ENCODE results near the gene ATP5F1B.

Gene ATP5F1B

DNA sequence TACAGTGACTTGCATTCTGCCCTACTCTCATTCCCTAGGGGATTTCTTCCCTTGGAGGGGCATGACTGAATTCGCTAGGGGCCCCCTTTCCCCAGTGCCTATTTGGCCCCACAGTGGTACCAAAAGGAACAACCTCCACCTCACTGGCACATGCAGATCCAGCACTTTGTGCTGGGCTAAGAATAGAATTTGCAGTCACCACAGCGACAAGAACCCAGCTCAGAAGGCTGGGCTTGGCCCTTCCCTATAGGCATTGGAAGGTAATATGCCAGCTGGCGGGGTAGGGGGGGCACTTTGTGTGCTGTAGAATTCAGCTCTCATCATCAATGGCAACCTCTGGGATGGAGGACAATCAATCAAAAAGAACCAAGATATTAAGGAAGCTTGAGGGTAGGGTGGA lies 29.5 kb downstream of the ATP5F1B start:
- no peak for DNase-seq

DNA sequence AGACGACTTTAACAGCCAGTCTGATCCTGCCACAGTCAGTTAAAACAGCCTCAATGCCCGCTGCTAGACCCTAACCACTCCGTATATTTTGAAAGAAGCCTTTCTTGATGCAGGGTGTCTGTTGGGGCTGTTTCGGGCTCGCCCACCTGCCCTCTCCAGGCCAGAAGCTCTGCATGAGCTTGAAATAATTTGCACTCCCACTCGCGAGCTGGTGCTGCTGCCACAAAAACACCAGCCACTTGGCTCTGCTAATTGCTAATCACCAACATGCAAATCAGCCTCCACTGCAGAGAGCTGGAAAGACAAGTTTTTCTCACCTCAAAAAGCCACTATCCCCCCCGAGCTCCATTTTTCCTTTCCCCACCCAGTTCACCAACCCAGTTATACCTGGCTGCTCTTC lies 31.2 kb downstream of the ATP5F1B start:
- DNase-seq: no peak

DNA sequence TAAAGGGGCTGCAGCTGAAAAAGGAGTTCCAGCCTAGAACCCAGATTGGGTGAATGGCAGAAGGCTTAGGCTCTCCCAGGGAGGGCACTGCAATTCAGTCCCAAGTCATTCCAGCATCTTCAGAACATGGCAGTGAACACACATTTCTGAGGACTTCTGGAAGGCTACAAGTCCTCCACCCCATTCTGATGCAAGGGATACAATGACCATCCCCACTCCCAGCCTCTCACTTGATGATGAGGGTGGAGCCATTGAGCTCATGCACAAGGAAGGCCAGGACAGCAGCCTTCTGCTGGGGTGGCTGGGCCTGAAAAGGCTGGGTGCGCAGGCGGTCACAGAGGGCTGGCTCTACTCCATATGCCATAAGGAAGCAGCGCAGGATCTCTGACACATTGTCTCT lies 41.4 kb downstream of the ATP5F1B start:
- no peak for DNase-seq

DNA sequence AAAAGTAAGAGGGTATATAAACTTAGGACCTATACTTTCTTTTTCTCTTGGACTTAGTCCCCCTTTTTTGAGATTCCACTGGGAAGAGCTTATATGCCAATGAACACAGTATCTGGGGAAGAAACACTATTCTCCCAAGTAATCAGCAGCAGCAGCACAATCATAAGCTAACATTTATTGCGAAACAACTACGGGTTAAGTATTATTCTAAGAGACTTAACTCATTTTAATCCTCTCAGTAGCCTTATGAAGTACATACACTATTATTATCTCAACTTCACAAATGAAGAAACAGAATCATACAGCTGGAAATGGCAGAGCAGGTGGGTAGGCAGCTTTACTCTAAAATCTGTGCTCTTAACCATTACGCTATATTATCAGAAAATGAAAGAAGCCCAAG lies 43.5 kb downstream of the ATP5F1B start:
- DNase-seq: no peak

DNA sequence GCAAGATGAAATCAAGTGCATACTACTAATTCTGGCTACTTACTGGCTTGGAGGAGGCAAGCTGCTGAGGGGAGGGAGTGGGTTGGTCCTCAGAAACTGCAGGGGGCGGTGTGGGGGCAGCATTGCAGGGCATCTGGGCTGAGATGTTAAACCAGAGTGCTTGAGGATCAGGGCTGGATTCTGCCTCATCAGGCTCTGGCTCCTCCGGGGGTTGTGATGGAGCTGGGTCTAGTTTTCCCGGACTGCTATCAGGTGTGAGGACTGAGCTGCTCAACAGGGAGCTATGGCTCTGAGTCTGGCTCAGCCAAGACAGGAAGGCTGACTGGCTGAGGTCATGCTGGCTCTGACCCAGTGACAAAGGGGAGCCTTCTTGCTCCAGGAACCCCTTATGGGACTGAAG lies 44.3 kb downstream of the ATP5F1B start:
- no peak for DNase-seq

DNA sequence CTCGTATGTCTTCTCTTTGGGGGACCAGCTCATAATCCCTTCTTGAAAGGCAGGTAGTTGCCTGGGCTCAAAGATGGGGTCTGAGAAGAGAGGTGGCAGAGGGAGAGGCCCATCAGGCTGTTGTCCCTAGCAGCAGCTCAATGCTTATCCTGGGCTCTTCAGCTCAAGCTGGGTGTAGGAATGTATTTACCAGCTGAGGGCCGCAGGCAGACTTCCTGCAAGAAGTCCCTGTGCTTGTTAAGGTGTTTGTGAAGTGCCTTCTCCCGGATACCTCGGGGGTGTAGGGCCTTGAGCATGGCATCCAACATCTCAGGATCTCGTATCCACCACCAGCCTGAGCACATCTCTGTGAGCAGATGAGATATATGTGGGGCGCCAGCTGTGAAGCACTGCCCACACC lies 45.0 kb downstream of the ATP5F1B start:
- no peak for DNase-seq

DNA sequence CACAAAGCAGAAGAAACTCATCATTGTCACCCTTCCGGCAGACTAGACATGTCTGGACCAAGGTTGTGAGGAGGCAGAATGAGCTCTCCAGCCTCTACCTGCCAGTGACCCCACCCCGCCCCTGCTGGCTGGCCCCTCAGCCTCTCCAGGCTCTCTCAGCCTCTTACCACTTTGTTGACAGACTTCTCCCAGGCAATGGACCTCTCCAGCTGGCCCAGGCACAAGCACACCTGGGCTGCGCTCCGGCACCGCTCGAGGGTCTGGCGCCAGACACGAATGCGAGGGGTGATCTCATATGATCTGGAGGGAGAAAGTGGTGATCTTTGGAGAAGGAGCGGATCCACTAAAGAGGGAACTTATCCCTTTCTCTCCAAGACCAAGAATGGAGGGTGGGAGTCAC lies 46.0 kb downstream of the ATP5F1B start:
- no peak for DNase-seq

DNA sequence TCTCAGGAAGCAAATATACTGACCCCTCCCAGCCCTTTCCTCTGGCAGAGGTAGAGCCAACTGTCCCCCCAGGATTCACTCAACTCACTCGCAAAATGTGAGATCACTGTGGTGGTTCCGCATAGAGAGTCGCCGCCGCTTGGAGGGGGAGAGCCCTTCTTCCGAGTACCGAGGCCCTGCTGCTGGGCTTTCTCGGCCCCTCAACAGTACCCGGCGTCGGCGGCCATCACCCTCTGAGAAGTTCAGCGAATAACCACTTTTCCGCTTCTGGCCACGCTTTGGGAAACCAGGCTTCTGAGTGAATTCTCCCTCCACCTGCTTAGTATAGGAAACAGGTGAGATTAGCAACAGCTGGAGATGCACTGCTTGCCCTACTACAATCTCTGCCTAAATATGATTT lies 46.7 kb downstream of the ATP5F1B start:
- DNase-seq: no peak

DNA sequence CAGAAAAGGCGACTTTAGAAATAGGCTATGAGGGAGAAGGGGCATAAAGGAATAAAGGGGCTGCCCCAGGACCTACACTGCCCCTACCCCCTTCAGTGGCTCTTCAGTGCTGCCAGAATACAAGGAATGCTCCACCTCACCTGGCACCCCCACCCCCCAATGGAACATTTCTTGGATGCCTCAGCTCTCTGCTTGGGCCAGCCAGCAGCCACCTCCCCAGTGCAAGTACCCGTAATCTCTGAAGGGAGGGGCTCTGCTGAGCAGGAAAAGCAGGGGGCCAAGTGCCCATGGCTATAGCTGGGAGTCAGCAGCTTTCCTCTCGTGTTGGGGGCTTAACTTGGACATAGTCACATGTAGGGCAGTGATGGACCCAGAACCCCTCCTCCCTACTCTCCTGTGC lies 49.0 kb downstream of the ATP5F1B start:
- no peak for DNase-seq

DNA sequence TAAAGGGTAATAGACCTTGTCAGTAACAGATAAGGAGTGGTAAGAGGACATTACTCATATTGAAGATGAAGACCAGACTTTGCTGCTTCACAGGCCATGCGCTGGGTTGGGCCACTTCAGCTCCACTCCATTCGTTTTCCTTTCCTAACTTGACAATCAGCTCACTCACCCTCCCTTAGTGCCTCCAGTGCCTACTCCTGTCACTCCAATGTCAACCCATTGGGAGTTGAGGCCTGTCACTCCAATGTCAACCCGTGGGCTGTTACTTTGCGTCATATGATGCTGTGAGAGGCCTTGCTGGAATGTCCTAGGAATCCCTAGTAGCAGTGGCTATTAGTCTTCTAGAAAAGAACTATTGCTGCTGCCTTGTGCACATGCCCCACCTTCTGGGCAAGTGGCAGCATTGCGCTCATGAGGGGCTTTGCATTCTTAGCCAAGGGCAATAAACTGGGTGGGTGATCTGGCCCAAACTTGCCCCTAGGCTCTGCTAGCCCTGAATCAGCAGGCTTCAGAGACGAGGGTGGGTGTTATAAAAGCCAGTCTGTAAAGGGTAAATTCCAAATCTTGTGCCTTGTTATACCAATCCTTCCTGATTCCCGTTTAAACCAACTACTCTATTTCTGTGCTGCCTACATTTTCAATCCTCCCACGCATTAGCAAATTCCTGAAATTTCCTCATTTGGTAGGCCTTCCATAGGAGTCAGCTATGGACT lies 51.7 kb downstream of the ATP5F1B start:
- peak; percentile 48 for DNase-seq

DNA sequence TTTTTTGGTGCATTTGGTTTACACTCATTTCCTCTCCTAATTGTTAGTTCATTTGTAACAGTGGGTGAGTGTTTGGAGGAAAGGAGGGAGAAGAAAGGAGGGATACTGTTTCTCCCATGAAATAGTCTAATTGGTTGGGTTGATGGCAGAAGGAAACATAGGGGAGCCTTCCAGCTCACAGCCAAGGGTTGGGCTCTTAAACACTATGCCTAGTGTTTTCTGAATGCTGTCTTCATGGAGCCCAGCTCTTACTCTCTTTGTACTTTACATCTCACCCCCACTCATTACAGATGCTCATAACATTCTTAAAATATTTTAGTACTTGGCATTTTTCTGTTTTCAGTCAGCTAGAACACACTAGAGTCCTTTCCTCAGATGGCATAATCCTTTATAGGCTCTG lies 53.8 kb downstream of the ATP5F1B start:
- no peak for DNase-seq

DNA sequence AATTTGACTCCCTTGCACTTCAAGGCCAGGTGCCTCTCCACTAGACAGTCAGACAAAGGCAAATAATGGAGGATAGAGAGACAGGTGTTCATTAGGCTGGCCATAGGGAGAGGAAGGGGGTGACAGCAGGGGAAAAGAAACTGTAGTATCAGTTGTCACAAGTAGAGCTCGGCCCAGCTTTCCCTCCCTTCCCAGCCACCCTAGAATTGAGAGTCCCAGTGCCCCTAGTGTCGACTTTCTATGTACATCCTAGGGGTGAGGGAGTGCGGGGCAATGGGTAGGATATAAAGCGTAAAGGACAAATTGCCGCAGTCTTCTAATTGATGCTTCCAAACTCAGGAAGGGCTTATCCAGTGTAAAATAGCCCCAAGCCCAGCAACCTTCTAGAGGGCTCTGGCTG lies 54.7 kb downstream of the ATP5F1B start:
- DNase-seq: peak; percentile 54

DNA sequence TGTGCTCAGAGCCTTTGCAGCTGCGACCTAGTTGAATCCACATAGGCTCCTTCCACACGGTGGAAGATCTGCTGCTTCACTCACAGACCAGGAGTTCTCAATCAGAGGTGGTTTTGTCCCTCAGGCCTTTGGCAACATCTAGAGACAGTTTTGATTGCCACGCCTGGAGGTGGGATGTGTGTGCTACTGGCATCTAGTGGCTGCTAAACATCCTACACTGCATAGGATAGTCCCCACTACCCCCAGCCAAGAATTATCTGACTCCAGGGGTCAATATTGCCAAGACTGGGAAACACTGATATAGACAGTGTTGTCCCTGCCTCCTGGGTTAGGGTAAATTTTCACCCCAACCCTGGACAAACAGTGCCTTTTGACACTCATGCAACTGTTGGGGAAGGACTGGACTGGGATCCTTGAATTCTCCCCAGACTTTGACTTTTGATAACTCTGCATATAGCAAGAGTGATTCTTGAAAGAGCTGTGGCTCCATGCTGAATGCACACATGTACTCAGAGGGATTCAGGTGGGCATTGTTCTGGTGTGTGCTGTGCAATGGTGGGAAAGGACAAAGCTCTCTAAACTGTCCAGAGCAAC lies 55.5 kb downstream of the ATP5F1B start:
- DNase-seq: no peak

DNA sequence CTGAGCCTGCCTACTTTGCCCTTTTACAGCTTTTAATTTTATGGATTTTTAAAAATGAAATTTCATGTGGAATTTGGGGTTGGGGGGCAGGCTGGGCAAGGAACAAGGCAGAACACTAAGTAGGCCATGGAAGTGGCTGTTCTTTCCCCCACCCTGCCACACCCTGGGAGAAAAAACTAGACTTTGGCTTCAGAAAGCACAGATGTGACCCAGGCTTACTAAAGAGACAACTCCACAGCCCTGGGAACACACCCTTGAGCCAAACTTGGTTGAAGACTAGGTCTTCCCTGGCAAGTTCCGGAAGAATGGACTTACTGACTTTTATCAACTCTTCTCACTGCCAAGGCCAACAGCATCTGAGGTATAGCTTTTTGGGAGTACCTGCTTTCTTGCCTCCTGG lies 56.0 kb downstream of the ATP5F1B start:
- DNase-seq: no peak
